Activated naive CD4-positive, alpha-beta T cell treated with anti-CD3 and anti-CD28 coated beads, Interleukin-2, amount 50 U/mL, for 72 hours (primary cell): ENCODE data around the gene SERPINA4. TPM values are rescaled to one million over a fixed set of nuclear protein-coding genes. Genes with fewer than 3 reads are reported as not detected.
"Not testable (repeated sequence)": the region's sequence is repeated elsewhere in the genome, so short reads cannot be mapped to it uniquely, and the experiment has no call there.

Experiments
- ATAC-seq, 2 donors: fragments of 150-1000 bp; cut with Tn5 transposase; 2 replicates each; pipeline ENCODE4 v1.10.0; 2021; ENCODE audit warnings: mild to moderate bottlenecking in 2 of 2, moderate library complexity in 2 of 2
- DNase-seq, 2 donors: peaks; one replicate each; pipeline ENCODE4 v3.0.0; 2021 to 2022; ENCODE audit warnings: low spot score in 2 of 2
- H3K27ac Mint-ChIP-seq, 2 donors: one replicate each; pipeline ENCODE4 v1.8.0; 2022; ENCODE audit warnings: mild to moderate bottlenecking in 2 of 2, mixed read lengths in 2 of 2
- H3K36me3 Mint-ChIP-seq, 2 donors: one replicate each; pipeline ENCODE4 v1.8.0; 2022; ENCODE audit warnings: mixed read lengths in 2 of 2
- H3K9me3 Mint-ChIP-seq, 2 donors: one replicate each; pipeline ENCODE4 v1.8.0; 2022; ENCODE audit warnings: mixed read lengths in 2 of 2
- total RNA-seq, 2 donors: library from RNA; stranded (reverse); gene quantifications; one replicate each; pipeline ENCODE4 v1.2.3, GENCODE V29; 2022

Gene SERPINA4
- total RNA-seq, 2 donors from 2014 or later: not detected

DNA sequence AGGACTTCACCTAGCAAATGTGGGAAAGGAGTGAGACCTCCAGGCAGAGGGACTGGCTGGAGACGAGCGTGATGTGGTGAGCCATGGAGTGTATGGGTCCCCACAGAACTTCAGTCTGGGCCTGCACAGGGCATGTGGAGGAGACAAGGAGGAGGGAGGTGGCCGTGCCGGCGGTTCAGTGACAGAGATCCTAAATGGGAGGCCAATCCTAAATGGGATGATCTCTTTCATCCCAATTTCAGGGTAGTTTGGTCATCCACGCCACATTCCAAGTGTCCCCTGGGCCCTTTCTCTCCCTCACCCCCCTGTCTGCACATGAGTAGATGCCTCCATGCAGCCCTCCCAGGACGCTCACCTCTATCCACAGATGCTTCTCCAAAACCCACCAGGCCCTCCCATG, 33.2 kb downstream of the SERPINA4 start:
- Mint-ChIP-seq H3K36me3 (no peaks in the 10 kb centered on the region), H3K9me3 (peaks cover 10 to 11% of the 10 kb centered on the region in 2 donors), H3K27ac (peak overlapping the region in 1 of 2 donors; percentile 72)
- DNase-seq (no peak), ATAC-seq (no peak)

DNA sequence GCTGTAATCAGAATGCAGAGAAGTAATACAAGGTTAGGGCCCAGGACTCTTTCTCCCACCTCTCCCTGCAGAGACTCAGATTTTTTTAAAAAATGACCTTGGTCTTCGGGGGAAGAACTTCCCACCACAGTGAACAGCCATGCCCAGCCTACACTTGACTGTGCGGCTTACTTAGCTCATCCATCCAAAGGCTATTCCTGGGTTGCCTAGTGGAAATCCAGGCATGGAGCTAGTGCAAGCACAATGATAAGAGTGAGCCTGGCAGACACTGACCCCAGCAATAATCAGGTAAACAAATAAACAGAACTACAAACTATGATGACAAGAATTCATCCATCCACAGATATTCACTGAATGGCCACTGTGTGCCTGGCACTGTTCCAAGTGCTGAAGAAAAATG, 34.7 kb downstream of the SERPINA4 start:
- Mint-ChIP-seq H3K36me3 (no peaks in the 10 kb centered on the region), H3K27ac (no peak overlapping the region), H3K9me3 (peaks cover 7 to 8% of the 10 kb centered on the region in 2 donors)
- ATAC-seq (no peak), DNase-seq (no peak)

DNA sequence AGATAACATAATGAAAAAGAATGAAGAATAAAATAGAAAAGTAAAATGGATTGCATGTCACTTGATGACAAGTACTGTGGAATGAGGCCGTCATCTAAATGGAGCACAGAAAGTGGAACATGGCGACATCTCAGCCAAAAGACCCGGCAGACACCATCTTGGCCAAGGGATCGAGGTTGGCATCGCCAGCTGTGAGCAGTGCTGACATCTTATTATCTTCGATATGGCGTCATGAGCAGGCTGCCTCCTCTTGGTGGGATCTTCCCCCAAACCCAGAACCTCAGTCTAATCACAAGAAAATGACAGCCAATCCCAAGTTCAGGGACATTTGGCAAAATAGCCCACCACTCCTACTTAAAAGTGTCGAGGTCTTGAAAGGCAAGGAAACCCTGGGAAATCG, 35.1 kb downstream of the SERPINA4 start:
- Mint-ChIP-seq H3K9me3 (peaks cover 3% of the 10 kb centered on the region in 2 donors), H3K27ac (no peak overlapping the region), H3K36me3 (no peaks in the 10 kb centered on the region)
- DNase-seq (no peak), ATAC-seq (no peak)

GRCh38 chr14:94597788-94598187, 36.5 kb downstream of the SERPINA4 start:
- Mint-ChIP-seq H3K36me3 (no peaks in the 10 kb centered on the region), H3K27ac (no peak overlapping the region), H3K9me3 (no peaks in the 10 kb centered on the region)
- DNase-seq (no peak), ATAC-seq (no peak)

DNA sequence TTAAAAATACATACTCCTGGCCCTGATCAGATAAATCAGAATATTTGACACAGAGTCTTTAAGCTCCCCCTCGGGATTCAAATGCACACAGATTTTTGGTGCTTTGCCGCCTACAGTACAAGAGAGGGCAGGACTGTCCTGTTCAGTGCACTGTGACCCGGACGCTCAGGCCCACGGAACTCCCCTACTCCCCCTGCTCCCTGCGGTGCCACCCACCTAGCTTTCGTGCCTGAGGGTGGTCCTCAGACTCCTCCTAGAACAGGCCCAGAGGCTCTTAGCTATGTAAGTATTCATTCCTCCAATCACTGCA, 37.2 kb downstream of the SERPINA4 start:
- DNase-seq (no peak), ATAC-seq (no peak)
- no peak overlapping the region for H3K27ac Mint-ChIP-seq
- H3K36me3 Mint-ChIP-seq: no peaks in the 10 kb centered on the region
- no peaks in the 10 kb centered on the region for H3K9me3 Mint-ChIP-seq

DNA sequence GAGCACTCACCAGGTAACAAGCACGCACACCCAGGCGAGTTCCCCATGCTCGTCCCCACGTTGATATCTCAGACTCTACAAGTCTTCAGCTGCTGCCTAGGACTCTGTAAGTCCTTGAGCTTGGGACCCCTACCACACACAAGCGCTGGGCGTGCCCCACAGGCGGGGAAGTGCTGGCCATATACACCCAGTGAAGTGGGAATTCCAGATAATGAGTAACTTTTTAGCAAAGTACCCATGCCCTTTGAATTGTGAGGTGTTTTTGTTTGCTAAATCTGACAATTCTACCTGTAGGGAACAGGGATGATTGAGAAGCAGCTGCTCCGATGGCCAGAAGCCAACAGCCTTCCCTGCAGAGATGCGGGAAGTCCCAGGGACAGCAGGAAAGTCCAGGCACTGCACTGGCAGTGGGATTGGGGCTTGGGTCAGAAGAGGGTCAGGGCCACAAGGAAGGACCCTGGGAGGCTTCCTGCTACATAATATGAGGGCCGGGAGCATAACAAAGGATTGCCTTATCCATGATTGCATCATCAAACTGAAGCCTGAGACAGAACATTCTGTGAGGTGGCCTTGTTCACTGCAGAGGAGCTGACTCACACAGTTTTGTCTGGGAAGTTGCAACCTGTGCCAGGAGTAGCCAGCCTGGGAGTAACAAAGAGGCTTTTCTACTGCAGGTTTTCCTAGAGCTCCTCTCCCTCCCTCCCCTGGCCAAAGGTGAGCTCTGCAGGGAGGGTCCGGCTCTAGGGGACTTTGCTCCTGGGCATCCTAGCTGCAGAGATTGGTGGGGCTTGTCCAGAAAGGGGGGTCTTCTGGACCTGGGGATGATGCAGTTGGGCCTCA, 37.8 kb downstream of the SERPINA4 start:
- peak overlapping the region in 1 of 2 donors; percentile 52 for H3K27ac Mint-ChIP-seq
- DNase-seq: no peak
- H3K36me3 Mint-ChIP-seq: no peaks in the 10 kb centered on the region
- no peaks in the 10 kb centered on the region for H3K9me3 Mint-ChIP-seq
- no peak for ATAC-seq

GRCh38 chr14:94599656-94600004, 38.4 kb downstream of the SERPINA4 start:
- H3K36me3 Mint-ChIP-seq: no peaks in the 10 kb centered on the region
- DNase-seq: no peak
- H3K27ac Mint-ChIP-seq: peak overlapping the region in 1 of 2 donors; percentile 52
- ATAC-seq: no peak
- H3K9me3 Mint-ChIP-seq: no peaks in the 10 kb centered on the region

DNA sequence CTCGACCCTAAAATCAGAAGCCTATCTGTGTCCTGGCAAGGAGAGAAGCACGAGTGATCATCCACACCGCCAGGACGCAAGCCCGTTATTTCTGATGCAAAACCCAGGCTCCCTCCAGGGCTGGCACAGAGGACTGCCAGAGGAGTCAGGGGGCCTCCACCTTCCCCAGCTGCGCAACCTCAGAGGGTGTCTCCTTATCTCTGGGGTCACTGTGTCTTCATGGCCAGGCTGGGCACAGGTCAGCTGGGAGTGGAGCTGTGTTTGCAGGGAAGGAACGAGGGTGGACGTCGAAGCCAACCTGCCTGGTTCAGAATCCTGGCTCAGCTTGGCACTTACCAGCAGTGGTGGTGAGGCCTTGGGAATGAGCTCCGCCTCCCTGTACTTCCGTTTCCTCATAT, 38.9 kb downstream of the SERPINA4 start:
- ATAC-seq (no peak), DNase-seq (no peak)
- Mint-ChIP-seq H3K27ac (no peak overlapping the region), H3K36me3 (no peaks in the 10 kb centered on the region), H3K9me3 (no peaks in the 10 kb centered on the region)

GRCh38 chr14:94601884-94602391, 40.7 kb downstream of the SERPINA4 start:
- Mint-ChIP-seq H3K36me3 (no peaks in the 10 kb centered on the region), H3K9me3 (no peaks in the 10 kb centered on the region), H3K27ac (no peak overlapping the region)
- ATAC-seq: no peak
- DNase-seq: no peak

DNA sequence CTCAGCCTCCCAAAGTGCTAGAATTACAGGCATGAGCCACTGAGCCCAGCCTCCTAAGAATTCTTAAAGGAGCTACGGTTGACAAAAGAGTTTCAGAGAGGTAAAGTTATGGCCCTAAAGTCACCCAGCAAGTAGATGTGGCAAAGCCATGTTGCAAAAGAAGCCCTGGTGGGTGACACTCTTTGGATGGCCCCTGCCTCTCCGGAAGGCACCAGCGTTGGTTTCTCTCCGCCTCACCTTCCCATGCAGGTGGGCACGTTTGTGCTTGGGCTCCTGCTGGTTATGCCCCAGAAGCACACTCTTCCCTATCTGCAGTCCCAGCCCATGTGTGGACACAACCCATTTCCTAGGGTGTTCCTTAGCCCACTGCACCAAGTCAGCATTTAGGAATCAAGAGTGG, 41.5 kb downstream of the SERPINA4 start:
- no peak overlapping the region for H3K27ac Mint-ChIP-seq
- ATAC-seq: no peak
- H3K36me3 Mint-ChIP-seq: no peaks in the 10 kb centered on the region
- DNase-seq: no peak
- no peaks in the 10 kb centered on the region for H3K9me3 Mint-ChIP-seq

- DNase-seq: no peak
- H3K27ac Mint-ChIP-seq: no peak overlapping the region
- no peaks in the 10 kb centered on the region for H3K36me3 Mint-ChIP-seq
- ATAC-seq: no peak
- H3K9me3 Mint-ChIP-seq: peaks cover 0 to 7% of the 10 kb centered on the region in 2 donors
Measured at GRCh38 chr14:94605361-94605760, 44.1 kb downstream of the SERPINA4 start.

DNA sequence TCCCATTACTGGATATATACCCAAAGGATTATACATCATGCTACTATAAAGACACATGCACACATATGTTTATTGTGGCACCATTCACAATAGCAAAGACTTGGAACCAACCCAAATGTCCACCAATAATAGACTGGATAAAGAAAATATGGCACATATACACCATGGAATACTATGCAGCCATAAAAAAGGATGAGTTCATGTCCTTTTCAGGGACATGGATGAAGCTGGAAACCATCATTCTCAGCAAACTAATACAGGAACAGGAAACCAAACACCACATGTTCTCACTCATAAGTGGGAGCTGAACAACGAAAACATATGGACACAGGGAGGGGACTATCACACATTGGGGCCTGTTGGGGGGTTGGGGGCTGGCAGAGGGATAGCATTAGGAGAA, 47.7 kb downstream of the SERPINA4 start:
- not testable (repeated sequence) for H3K9me3 Mint-ChIP-seq, H3K36me3 Mint-ChIP-seq, ATAC-seq, H3K27ac Mint-ChIP-seq, DNase-seq

- DNase-seq (no peak), ATAC-seq (no peak)
- no peak overlapping the region for H3K27ac Mint-ChIP-seq
- H3K9me3 Mint-ChIP-seq: peaks cover 0 to 7% of the 10 kb centered on the region in 2 donors
- H3K36me3 Mint-ChIP-seq: no peaks in the 10 kb centered on the region
Measured at GRCh38 chr14:94611179-94611578, 49.9 kb downstream of the SERPINA4 start.

DNA sequence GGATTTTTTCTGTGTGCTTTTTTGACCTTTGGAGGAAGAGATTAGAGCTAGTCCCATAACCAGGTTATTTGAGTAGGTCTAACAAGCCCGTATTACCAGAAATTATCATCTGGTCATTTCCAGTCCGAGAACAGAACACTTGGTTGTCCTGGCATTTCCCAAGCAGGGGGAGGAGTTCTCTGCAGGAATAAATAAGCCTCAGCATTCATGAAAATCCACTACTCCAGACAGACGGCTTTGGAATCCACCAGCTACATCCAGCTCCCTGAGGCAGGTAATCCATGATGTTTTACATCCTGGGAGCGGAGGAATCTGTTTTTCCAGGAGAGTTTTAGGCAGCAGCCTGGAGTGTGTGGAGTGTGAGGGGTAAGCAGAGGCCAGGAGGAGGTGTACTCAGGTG, 50.9 kb downstream of the SERPINA4 start, which contains the start of gene SERPINA3:
TSS of gene SERPINA3 (plus strand) at position 218 of the 400 bp plus-strand sequence. CDS start 2,051 bp downstream, outside the sequence.
- Mint-ChIP-seq H3K36me3 (peaks cover 0 to under 1% of the 10 kb centered on the region in 2 donors), H3K9me3 (peaks cover 0 to 17% of the 10 kb centered on the region in 2 donors), H3K27ac (no peak within 1 kb of the TSS)
- DNase-seq: no peak
- ATAC-seq: no peak

DNA sequence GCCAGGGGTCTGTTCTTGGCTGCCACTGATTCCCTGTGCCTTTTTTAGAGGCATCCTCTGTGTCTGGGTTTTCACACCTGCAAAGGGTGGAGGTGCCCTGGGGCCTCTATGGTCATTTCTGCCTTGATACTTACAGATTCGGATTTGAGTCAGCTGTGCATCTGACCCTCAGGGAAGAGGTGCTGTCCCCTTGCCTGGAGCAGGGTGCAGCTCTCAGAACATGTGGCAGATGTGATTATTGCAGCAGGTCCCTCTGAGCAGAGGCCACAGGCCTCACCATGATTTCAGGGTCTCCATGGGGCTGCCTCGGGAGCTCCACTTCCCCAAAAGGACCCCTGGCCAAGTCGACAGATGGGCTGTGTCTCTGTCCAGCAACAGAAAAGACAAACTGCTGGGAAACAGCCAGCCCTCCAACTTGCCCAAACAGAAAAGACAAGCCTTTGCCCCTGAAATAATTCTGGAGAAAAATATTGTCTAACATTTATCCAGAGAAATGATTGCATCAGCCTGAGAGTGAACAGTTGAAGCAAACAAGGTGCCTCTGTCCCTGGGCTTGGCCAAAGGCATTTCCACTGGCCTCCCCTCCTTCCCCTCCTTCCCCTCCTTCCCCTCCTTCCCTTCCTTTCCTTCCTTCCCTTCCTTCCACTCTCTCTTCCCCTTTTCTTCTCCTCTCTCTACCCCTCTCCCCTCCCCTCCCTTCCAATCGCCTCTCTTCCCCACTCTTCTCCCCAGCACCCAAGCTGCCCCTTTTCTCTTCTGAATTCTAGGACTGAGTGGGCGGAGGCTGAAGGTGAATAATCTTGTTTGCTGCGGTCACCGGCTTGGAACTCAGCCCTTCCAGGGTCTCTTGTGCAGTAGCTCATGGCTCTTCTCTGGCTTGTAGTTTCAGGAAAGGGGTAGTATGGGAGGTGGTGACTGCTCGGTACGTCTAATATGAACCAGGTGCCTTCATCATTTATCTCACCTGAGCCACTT, 51.6 kb downstream of the SERPINA4 start:
- DNase-seq (no peak), ATAC-seq (no peak)
- H3K9me3 Mint-ChIP-seq: peaks cover 0 to 21% of the 10 kb centered on the region in 2 donors
- peaks cover 0 to 8% of the 10 kb centered on the region in 2 donors for H3K36me3 Mint-ChIP-seq
- H3K27ac Mint-ChIP-seq: no peak overlapping the region

GRCh38 chr14:94613720-94614644, 52.7 kb downstream of the SERPINA4 start:
- peaks cover 0 to 26% of the 10 kb centered on the region in 2 donors for H3K9me3 Mint-ChIP-seq
- peaks cover 0 to 19% of the 10 kb centered on the region in 2 donors for H3K36me3 Mint-ChIP-seq
- DNase-seq (no peak), ATAC-seq (no peak)
- no peak overlapping the region for H3K27ac Mint-ChIP-seq
